Retinal pigment epithelial cell (primary cell): Measurements from ENCODE around the gene CERS4.
"Not testable (repeated sequence)": the region's sequence is repeated elsewhere in the genome, so short reads cannot be mapped to it uniquely, and the experiment has no call there.

ENCODE experiments used
- DNase-seq: peaks from one replicate; pipeline ENCODE4 v3.0.0-alpha.2; 2010; ENCODE audit warnings: low read depth
- H3K4me3 ChIP-seq: 2 replicates; pipeline ENCODE4 v1.5.1; 2011; ENCODE audit warnings: mild to moderate bottlenecking, low read length, control low read depth, moderate library complexity
- CTCF ChIP-seq: conservative IDR thresholded peaks from 2 replicates; pipeline ENCODE4 v1.5.1; 2011; ENCODE audit warnings: low read depth, low read length, control low read depth, inconsistent platforms

The CERS4 gene

GRCh38 chr19:8259142-8259921 is 50.2 kb downstream of the CERS4 start:
- TF ChIP-seq CTCF = no peak
- DNase-seq = no peak
- H3K4me3 ChIP-seq = no peak overlapping the region

GRCh38 chr19:8259922-8260247 is 50.7 kb downstream of the CERS4 start:
- TF ChIP-seq CTCF = no peak
- H3K4me3 ChIP-seq = no peak overlapping the region
- DNase-seq = no peak

- TF ChIP-seq CTCF = no peak
- DNase-seq = no peak
Observed at GRCh38 chr19:8261347-8261746, 52.2 kb downstream of the CERS4 start.

GRCh38 chr19:8261881-8262280 is 52.7 kb downstream of the CERS4 start:
- no peak for TF ChIP-seq CTCF
- no peak for DNase-seq

More at GRCh38 chr19:8261347-8261746, 52.2 kb downstream of the CERS4 start:
- H3K4me3 ChIP-seq = no peak overlapping the region

GRCh38 chr19:8262431-8262830 is 53.3 kb downstream of the CERS4 start:
- no peak overlapping the region for H3K4me3 ChIP-seq
- TF ChIP-seq CTCF = no peak
- no peak for DNase-seq

More at GRCh38 chr19:8261881-8262280, 52.7 kb downstream of the CERS4 start:
- H3K4me3 ChIP-seq = no peak overlapping the region

GRCh38 chr19:8264248-8264647 is 55.1 kb downstream of the CERS4 start:
- H3K4me3 ChIP-seq, DNase-seq: not testable (repeated sequence)

GRCh38 chr19:8265872-8266271 is 56.7 kb downstream of the CERS4 start:
- H3K4me3 ChIP-seq = no peak overlapping the region
- no peak for TF ChIP-seq CTCF
- DNase-seq = no peak
